NT2/D1 (cell line): ENCODE data around the gene LRMDA.

Experiments
- YY1 ChIP-seq: IDR thresholded peaks from 2 replicates; pipeline ENCODE4 v1.6.1; 2011; ENCODE audit not compliant: insufficient read length, insufficient read depth
- ZNF274 ChIP-seq: IDR thresholded peaks from 2 replicates; pipeline ENCODE4 v1.6.1; 2011; ENCODE audit warnings: mild to moderate bottlenecking, low read depth, low read length

- no peak for TF ChIP-seq YY1
- no peak for TF ChIP-seq ZNF274
Observed at GRCh38 chr10:76558996-76559891, 1127.8 kb downstream of the LRMDA start.
